Small intestine (tissue), 7 donors: ENCODE results near the gene KHSRP. TPM values are rescaled to one million over a fixed set of nuclear protein-coding genes. Genes with fewer than 3 reads are reported as not detected.

Experiments
- DNase-seq, 2 donors: peaks; one replicate each; pipeline versions ENCODE4 v3.0.0 to v3.0.0-alpha.2; 2013
- FAIRE-seq: peaks from 2 replicates; lab custom pipeline; 2012; peaks lifted over from hg19 to GRCh38; lab: Jason Lieb, UNC
- H3K27ac ChIP-seq, 3 donors: one replicate each; pipeline ENCODE4 v1.5.1; 2013; ENCODE audit warnings: low read length in 2 of 3, mild to moderate bottlenecking in 2 of 3, control low read depth in 1 of 3, inconsistent platforms in 1 of 3, low read depth in 1 of 3, moderate library complexity in 1 of 3
- H3K27me3 ChIP-seq, 3 donors: one replicate each; pipeline ENCODE4 v1.6.1; 2013; ENCODE audit warnings: low read length in 3 of 3, inconsistent platforms in 1 of 3; ENCODE audit not compliant: control insufficient read depth in 3 of 3, insufficient read depth in 3 of 3
- H3K36me3 ChIP-seq, 3 donors: one replicate each; pipeline ENCODE4 v1.6.1; 2013; ENCODE audit warnings: low read length in 3 of 3, inconsistent platforms in 1 of 3, low read depth in 1 of 3, mild to moderate bottlenecking in 1 of 3, moderate library complexity in 1 of 3; ENCODE audit not compliant: control insufficient read depth in 3 of 3, insufficient read depth in 2 of 3
- H3K4me1 ChIP-seq, 3 donors: one replicate each; pipeline ENCODE4 v1.6.1; 2013; ENCODE audit warnings: low read length in 2 of 3, inconsistent platforms in 1 of 3, low read depth in 1 of 3, mild to moderate bottlenecking in 1 of 3, moderate library complexity in 1 of 3; ENCODE audit not compliant: control insufficient read depth in 3 of 3, insufficient read depth in 2 of 3
- H3K4me3 ChIP-seq, 3 donors: one replicate each; pipeline ENCODE4 v1.5.1; 2013; ENCODE audit warnings: low read length in 3 of 3, control low read depth in 1 of 3, inconsistent platforms in 1 of 3, low read depth in 1 of 3, mild to moderate bottlenecking in 1 of 3, moderate library complexity in 1 of 3
- H3K9me3 ChIP-seq, 2 donors: one replicate each; pipeline ENCODE4 v1.6.1; 2013; ENCODE audit warnings: low read depth in 1 of 2, low read length in 1 of 2; ENCODE audit not compliant: control insufficient read depth in 2 of 2, insufficient read depth in 1 of 2
- WGBS, 3 donors: extraction: QIAGEN DNeasy Blood & Tissue Kit; methylation state at CpG; one replicate each; pipeline ENCODE4 v1.1.7; 2013; 5-methylcytosine and 5-hydroxymethylcytosine counted together
- polyA plus RNA-seq, 4 donors: library from polyadenylated mRNA; stranded (reverse) in 3 of 4; unstranded in 1 of 4; fragments of 200-250 nt in 3 of 4; fragments of 120-200 nt in 1 of 4; gene quantifications; one replicate each; pipeline versions ENCODE4 v1.2.1 to v1.2.3, GENCODE V29; 2013
- donor health status: healthy with polysubstance abuse.
- donor health status: control.
- donor health status: control.
- donor health status: Bipolar disorder and iron deficiency.
- donor health status: healthy.

The KHSRP gene
- polyA plus RNA-seq, 4 donors: 80.7 to 257 (median 158) TPM

- peaks cover 0 to 11% of the 10 kb centered on the region in 2 donors for H3K9me3 ChIP-seq
- no peaks in the 10 kb centered on the region for H3K27me3 ChIP-seq
- no peak overlapping the region for H3K4me3 ChIP-seq
- 88 to 100% (median 96%) methylated on average over 3 of the region's 3 CpGs for WGBS, 3 donors
- FAIRE-seq: no peak
- H3K27ac ChIP-seq: no peak overlapping the region
- H3K36me3 ChIP-seq: peaks cover 19 to 89% (median 28%) of the 10 kb centered on the region in 3 donors
- no peak for DNase-seq
- no peaks in the 10 kb centered on the region for H3K4me1 ChIP-seq
Measured at GRCh38 chr19:6379744-6380143, 44.9 kb downstream of the KHSRP start.

- FAIRE-seq: no peak
- Histone ChIP-seq H3K4me3 (no peak overlapping the region), H3K36me3 (peaks cover 18 to 84% (median 27%) of the 10 kb centered on the region in 3 donors), H3K9me3 (peaks cover 0 to 11% of the 10 kb centered on the region in 2 donors), H3K27ac (no peak overlapping the region), H3K27me3 (no peaks in the 10 kb centered on the region), H3K4me1 (peaks cover 0 to 8% (median 0%) of the 10 kb centered on the region in 3 donors)
- 85% methylated on average over 9 of the region's 9 CpGs for WGBS, 3 donors
- no peak for DNase-seq
Measured at GRCh38 chr19:6378486-6378885, 46.1 kb downstream of the KHSRP start.

- Histone ChIP-seq H3K27me3 (no peaks in the 10 kb centered on the region), H3K4me3 (no peak overlapping the region), H3K36me3 (peaks cover 15 to 80% (median 23%) of the 10 kb centered on the region in 3 donors), H3K4me1 (peaks cover 0 to 8% (median 0%) of the 10 kb centered on the region in 3 donors), H3K9me3 (peaks cover 0 to 11% of the 10 kb centered on the region in 2 donors), H3K27ac (no peak overlapping the region)
- DNase-seq: no peak
- 65 to 80% (median 76%) methylated on average over 6 of the region's 6 CpGs for WGBS, 3 donors
- no peak for FAIRE-seq
Measured at GRCh38 chr19:6378041-6378440, 46.6 kb downstream of the KHSRP start.

GRCh38 chr19:6376512-6377190 is 48.0 kb downstream of the KHSRP start:
- no peak overlapping the region for H3K27ac ChIP-seq
- DNase-seq: no peak
- peaks cover 15 to 68% (median 20%) of the 10 kb centered on the region in 3 donors for H3K36me3 ChIP-seq
- H3K4me3 ChIP-seq: no peak overlapping the region
- FAIRE-seq: no peak
- peaks cover 0 to 8% (median 0%) of the 10 kb centered on the region in 3 donors for H3K4me1 ChIP-seq
- no peaks in the 10 kb centered on the region for H3K27me3 ChIP-seq
- peaks cover 0 to 11% of the 10 kb centered on the region in 2 donors for H3K9me3 ChIP-seq
- WGBS, 3 donors: 75 to 80% (median 78%) methylated on average over 19 of the region's 19 CpGs

- DNase-seq: no peak
- Histone ChIP-seq H3K27me3 (no peaks in the 10 kb centered on the region), H3K4me3 (no peak within 1 kb of the TSS), H3K4me1 (peaks cover 0 to 8% (median 0%) of the 10 kb centered on the region in 3 donors), H3K9me3 (peaks cover 0 to 9% of the 10 kb centered on the region in 2 donors), H3K36me3 (peaks cover 6 to 56% (median 14%) of the 10 kb centered on the region in 3 donors), H3K27ac (no peak within 1 kb of the TSS)
- no peak for FAIRE-seq
- 87 to 89% (median 87%) methylated on average over 21 to 25 of the region's 25 CpGs for WGBS, 3 donors
Measured at GRCh38 chr19:6375411-6376010, 49.1 kb downstream of the KHSRP start, which contains the start of gene PSPN. Gene PSPN (minus strand): TSS chr19:6375933. CDS start chr19:6375849, 84 bp downstream.

GRCh38 chr19:6374711-6375410 is 49.8 kb downstream of the KHSRP start:
- peaks cover 3 to 50% (median 8%) of the 10 kb centered on the region in 3 donors for H3K36me3 ChIP-seq
- no peak overlapping the region for H3K4me3 ChIP-seq
- FAIRE-seq: no peak
- peaks cover 0 to 2% of the 10 kb centered on the region in 2 donors for H3K9me3 ChIP-seq
- H3K27ac ChIP-seq: no peak overlapping the region
- no peak for DNase-seq
- WGBS, 3 donors: 87 to 91% (median 90%) methylated on average over 20 to 29 of the region's 29 CpGs
- H3K4me1 ChIP-seq: peaks cover 0 to 8% (median 0%) of the 10 kb centered on the region in 3 donors
- H3K27me3 ChIP-seq: no peaks in the 10 kb centered on the region

GRCh38 chr19:6374161-6374709 is 50.4 kb downstream of the KHSRP start:
- H3K4me3 ChIP-seq: no peak overlapping the region
- 78 to 87% (median 84%) methylated on average over 29 of the region's 29 CpGs for WGBS, 3 donors
- H3K36me3 ChIP-seq: peaks cover 0 to 47% (median 5%) of the 10 kb centered on the region in 3 donors
- H3K27me3 ChIP-seq: no peaks in the 10 kb centered on the region
- FAIRE-seq (no peak), DNase-seq (no peak)
- no peak overlapping the region for H3K27ac ChIP-seq
- H3K4me1 ChIP-seq: peaks cover 0 to 8% (median 0%) of the 10 kb centered on the region in 3 donors
- no peaks in the 10 kb centered on the region for H3K9me3 ChIP-seq

GRCh38 chr19:6373813-6374108 is 50.9 kb downstream of the KHSRP start:
- H3K27ac ChIP-seq: peak overlapping the region; percentile 50 to 80 (median 56)
- DNase-seq (no peak), FAIRE-seq (no peak)

More at GRCh38 chr19:6373813-6374108, 50.9 kb downstream of the KHSRP start:
- H3K9me3 ChIP-seq: no peaks in the 10 kb centered on the region
- WGBS, 3 donors: 27 to 46% (median 29%) methylated on average over 4 to 5 of the region's 5 CpGs
- H3K4me3 ChIP-seq: peak overlapping the region; percentile 22 to 34 (median 33)
- peaks cover 0 to 46% (median 3%) of the 10 kb centered on the region in 3 donors for H3K36me3 ChIP-seq
- peaks cover 0 to 8% (median 0%) of the 10 kb centered on the region in 3 donors for H3K4me1 ChIP-seq
- no peaks in the 10 kb centered on the region for H3K27me3 ChIP-seq
